ENCODE measurements around the gene HCRTR2.

- peak in 2 of 3 donors; percentile 12 to 40 for TF ChIP-seq CTCF (IDR thresholded peaks at IDR 0.05)
- no peak for TF ChIP-seq POLR2A (IDR thresholded peaks at IDR 0.05)
Measured at GRCh38 chr6:55276745-55277530, 102.6 kb downstream of the HCRTR2 start.
